H1 (cell line): ENCODE results near the gene FARP2. TPM values are rescaled to one million over a fixed set of nuclear protein-coding genes. Genes with fewer than 3 reads are reported as not detected.

Experiments used
- CTCF ChIA-PET: fragments of 300-600 bp; sonication (Branson Sonifier 250); formaldehyde crosslinking; loops from one replicate; lab custom pipeline; 2021; ENCODE audit not compliant: partially characterized antibody; lab: Charles Lee
- POLR2A ChIA-PET: fragments of 300-600 bp; sonication (Branson Sonifier 250); formaldehyde crosslinking; loops from one replicate; lab custom pipeline; 2021; ENCODE audit warnings: inconsistent platforms; ENCODE audit not compliant: partially characterized antibody; lab: Charles Lee
- DNase-seq, 2 experiments: peaks; one replicate each; pipeline versions ENCODE4 v3.0.0 to v3.0.0-alpha.2; 2010 to 2022; ENCODE audit warnings: low spot score in 2 of 2, low read depth in 1 of 2, mixed read lengths in 1 of 2
- FAIRE-seq: peaks from 2 replicates; lab custom pipeline; 2011; peaks lifted over from hg19 to GRCh38; lab: Jason Lieb, UNC
- H2AFZ ChIP-seq: 2 replicates; pipeline ENCODE4 v1.8.1; 2012; ENCODE audit warnings: low read length, inconsistent platforms
- H2AK5ac ChIP-seq: 2 replicates; pipeline ENCODE4 v1.6.1; 2013; ENCODE audit warnings: low read depth, low read length
- H2BK120ac ChIP-seq: replicated peaks from 2 replicates; pipeline ENCODE3; 2013; ENCODE audit warnings: low read depth, low read length, inconsistent platforms
- H2BK12ac ChIP-seq: 2 replicates; pipeline ENCODE4 v1.6.1; 2013; ENCODE audit warnings: low read depth, low read length
- H2BK15ac ChIP-seq: 2 replicates; pipeline ENCODE4 v1.6.1; 2013; ENCODE audit warnings: low read length
- H2BK20ac ChIP-seq: 2 replicates; pipeline ENCODE4 v1.6.1; 2013; ENCODE audit warnings: low read length
- H2BK5ac ChIP-seq: 2 replicates; pipeline ENCODE4 v1.6.1; 2013; ENCODE audit warnings: low read depth, low read length
- H3K14ac ChIP-seq: 2 replicates; pipeline ENCODE4 v1.6.1; 2013; ENCODE audit warnings: inconsistent platforms; ENCODE audit not compliant: insufficient read length
- H3K18ac ChIP-seq: 2 replicates; pipeline ENCODE4 v1.6.1; 2013; ENCODE audit warnings: low read length; ENCODE audit errors: extremely low read depth
- H3K23ac ChIP-seq: 2 replicates; pipeline ENCODE4 v1.6.1; 2013; ENCODE audit warnings: inconsistent platforms; ENCODE audit not compliant: insufficient read length
- H3K23me2 ChIP-seq: 2 replicates; pipeline ENCODE4 v1.6.1; 2013; ENCODE audit warnings: low read depth, low read length
- H3K27ac ChIP-seq: 2 replicates; pipeline ENCODE4 v1.6.1; 2011; ENCODE audit warnings: low read depth, low read length, inconsistent platforms
- H3K27me3 ChIP-seq, 4 experiments: replicated peaks in 1 of 4; 1 replicate in 1 of 4; 2 replicates in 3 of 4; pipeline versions ENCODE4 v1.6.1 to v1.8.1; 2011 to 2013; ENCODE audit warnings: low read length in 3 of 4, mild to moderate bottlenecking in 3 of 4, inconsistent platforms in 2 of 4, mixed read lengths in 2 of 4, moderate library complexity in 1 of 4; ENCODE audit not compliant: control insufficient read depth in 3 of 4, insufficient read depth in 3 of 4; ENCODE audit errors: extremely low read depth in 1 of 4
- H3K36me3 ChIP-seq, 4 experiments: 2 replicates each; pipeline versions ENCODE4 v1.6.1 to v1.8.1; 2011 to 2013; ENCODE audit warnings: mild to moderate bottlenecking in 4 of 4, low read length in 3 of 4, moderate library complexity in 2 of 4, control low read depth in 1 of 4, inconsistent platforms in 1 of 4; ENCODE audit not compliant: insufficient read depth in 4 of 4, control insufficient read depth in 2 of 4
- H3K4ac ChIP-seq: replicated peaks from 2 replicates; pipeline ENCODE3; 2013; ENCODE audit warnings: low read length, low read depth, mixed read lengths, inconsistent platforms; ENCODE audit not compliant: insufficient read length
- H3K4me1 ChIP-seq, 4 experiments: replicated peaks in 1 of 4; 1 replicate in 1 of 4; 2 replicates in 3 of 4; pipeline versions ENCODE4 v1.6.1 to v1.8.1; 2011 to 2013; ENCODE audit warnings: low read length in 3 of 4, inconsistent platforms in 2 of 4, mixed read lengths in 1 of 4; ENCODE audit not compliant: insufficient read depth in 4 of 4, control insufficient read depth in 3 of 4
- H3K4me2 ChIP-seq, 2 experiments: 2 replicates each; pipeline versions ENCODE4 v1.6.1 to v1.8.1; 2011 to 2013; ENCODE audit warnings: low read depth in 2 of 2, low read length in 2 of 2, control low read depth in 1 of 2, inconsistent platforms in 1 of 2, mild to moderate bottlenecking in 1 of 2; ENCODE audit not compliant: insufficient read depth in 1 of 2
- H3K4me3 ChIP-seq, 4 experiments: fragments of 200-600, 300-600 bp in 1 of 4; sonication (generic), shearing (Covaris generic), sonication (Bioruptor Twin) in 1 of 4; 2 replicates each; pipeline versions ENCODE4 v1.5.1 to v1.8.1; 2011 to 2016; ENCODE audit warnings: low read length in 4 of 4, low read depth in 3 of 4, control low read depth in 2 of 4, inconsistent platforms in 2 of 4, mild to moderate bottlenecking in 2 of 4, mixed read lengths in 1 of 4, moderate library complexity in 1 of 4; ENCODE audit not compliant: insufficient read depth in 2 of 4; ENCODE audit errors: extremely low read depth in 1 of 4
- H3K56ac ChIP-seq: replicated peaks from 2 replicates; pipeline ENCODE3; 2013; ENCODE audit warnings: low read depth, mild to moderate bottlenecking, mixed read lengths, low read length, inconsistent platforms; ENCODE audit not compliant: insufficient read length
- H3K79me1 ChIP-seq: 2 replicates; pipeline ENCODE4 v1.6.1; 2013; ENCODE audit warnings: low read depth, low read length, control low read depth
- H3K79me2 ChIP-seq, 2 experiments: 2 replicates each; pipeline versions ENCODE4 v1.6.1 to v1.8.1; 2012 to 2013; ENCODE audit warnings: low read length in 2 of 2, mild to moderate bottlenecking in 2 of 2, inconsistent platforms in 1 of 2; ENCODE audit not compliant: insufficient read depth in 2 of 2, control insufficient read depth in 1 of 2
- H3K9ac ChIP-seq, 4 experiments: replicated peaks in 1 of 4; 1 replicate in 1 of 4; 2 replicates in 3 of 4; pipeline versions ENCODE4 v1.6.1 to v1.8.1; 2011 to 2013; ENCODE audit warnings: low read depth in 3 of 4, low read length in 3 of 4, control low read depth in 2 of 4, mild to moderate bottlenecking in 2 of 4, moderate library complexity in 2 of 4, inconsistent platforms in 1 of 4; ENCODE audit errors: extremely low read depth in 1 of 4
- H3K9me3 ChIP-seq, 2 experiments: 2 replicates each; pipeline versions ENCODE4 v1.6.1 to v1.8.1; 2012 to 2013; ENCODE audit warnings: mild to moderate bottlenecking in 2 of 2, moderate library complexity in 2 of 2, control low read depth in 1 of 2, inconsistent platforms in 1 of 2, low read depth in 1 of 2, low read length in 1 of 2, mixed read lengths in 1 of 2; ENCODE audit not compliant: insufficient read depth in 2 of 2
- H4K20me1 ChIP-seq, 2 experiments: replicated peaks in 1 of 2; 2 replicates each; pipeline versions ENCODE3 to v1.8.1; 2011 to 2013; ENCODE audit warnings: inconsistent platforms in 2 of 2, low read length in 2 of 2, mild to moderate bottlenecking in 1 of 2; ENCODE audit not compliant: insufficient read depth in 2 of 2, control insufficient read depth in 1 of 2
- H4K5ac ChIP-seq: 2 replicates; pipeline ENCODE4 v1.6.1; 2013; ENCODE audit warnings: low read length, low read depth, mixed read lengths, inconsistent platforms; ENCODE audit not compliant: insufficient read length
- H4K8ac ChIP-seq: 2 replicates; pipeline ENCODE4 v1.8.0; 2013; ENCODE audit warnings: mild to moderate bottlenecking, moderate library complexity, low read length, inconsistent platforms; ENCODE audit not compliant: insufficient read depth; ENCODE audit errors: extremely low read depth
- H4K91ac ChIP-seq: replicated peaks from 2 replicates; pipeline ENCODE3; 2013; ENCODE audit warnings: low read length, mixed read lengths, inconsistent platforms; ENCODE audit not compliant: insufficient read length
- ATF2 ChIP-seq: IDR thresholded peaks from 2 replicates; pipeline ENCODE4 v1.6.1; 2012; ENCODE audit warnings: low read length, inconsistent platforms
- CHD2 ChIP-seq: IDR thresholded peaks from 2 replicates; pipeline ENCODE4 v1.6.1; 2012; ENCODE audit warnings: low read length, improper control_type of control experiment
- KDM1A ChIP-seq: fragments of 200-600, 300-600 bp; sonication (generic); IDR thresholded peaks from 2 replicates; pipeline ENCODE4 v1.7.1; 2016; ENCODE audit warnings: mild to moderate bottlenecking, low read length, borderline replicate concordance
- SIRT6 ChIP-seq: IDR thresholded peaks from one replicate; pipeline ENCODE4 v1.7.1; 2012; ENCODE audit warnings: low read length, inconsistent platforms
- WGBS, 2 experiments: shearing (Covaris generic) in 1 of 2; methylation state at CpG; one replicate each; pipeline versions ENCODE4 v1.1.6 to v1.1.7; 2013 to 2015; ENCODE audit warnings: low lambda C conversion rate in 2 of 2, mixed read lengths in 2 of 2, inconsistent platforms in 1 of 2, low coverage in 1 of 2, missing lambda C conversion rate in 1 of 2; ENCODE audit not compliant: insufficient replicate concordance in 2 of 2, insufficient coverage in 1 of 2, insufficient read length in 1 of 2; ENCODE audit errors: extremely low coverage in 1 of 2, missing lambda C conversion rate in 1 of 2; 5-methylcytosine and 5-hydroxymethylcytosine counted together
- polyA plus RNA-seq, 7 experiments: library from polyadenylated mRNA; depleted of rRNA in 3 of 7; stranded (reverse) in 5 of 7; unstranded in 2 of 7; fragments of >200 nt in 5 of 7; fragments of 200-250 nt in 2 of 7; gene quantifications; 1 replicate in 5 of 7; 2 replicates in 1 of 7; 4 replicates in 1 of 7; pipeline versions ENCODE4 v1.2.1 to v1.2.3, GENCODE V29; 2011 to 2013; ENCODE audit warnings: missing spikeins in 2 of 7, mixed read lengths in 2 of 7
- total RNA-seq: library from RNA; stranded (reverse); fragmentation: NEBNext Ultra II Directional; extraction: Animal tissue kit (Norgen Biotek cat#: 25700); gene quantifications from 2 replicates; pipeline ENCODE4 v1.2.1, GENCODE V29; 2021

FARP2 gene
- total and polyA plus RNA-seq, 2 of the 8 experiments (the other 6 are each of a cell fraction or from before 2014, with no cell fraction given): 12.4 to 33.4 TPM

- CTCF ChIA-PET: interaction anchor here (0.6 to 2.9 kb wide), 4 partner anchors 14 to 130 kb away, joined by 3 to 9 read pairs (median 4); no protein-coding TSS in a partner anchor
- Histone ChIP-seq H4K5ac (no peak overlapping the region), H4K8ac (no peak overlapping the region), H3K4ac (no peak overlapping the region), H3K79me1 (no peaks in the 10 kb centered on the region), H2BK5ac (no peak overlapping the region), H3K27me3 (no peaks in the 10 kb centered on the region)
- TF ChIP-seq ATF2 (no peak), KDM1A (no peak), SIRT6 (no peak), CHD2 (no peak)
- TF ChIP-seq, all 59 proteins: peak for 0
- DNase-seq: no peak
- no peaks in the 10 kb centered on the region; the same call in 1 of the 2 replicates for H3K23me2 ChIP-seq
- POLR2A ChIA-PET: interaction anchor here (0.9 to 1.7 kb wide), 3 partner anchors 15 to 34 kb away, joined by 3 to 4 read pairs (median 3); no protein-coding TSS in a partner anchor
- H3K18ac ChIP-seq: no peak overlapping the region
- H3K56ac ChIP-seq: no peak overlapping the region
- H2AFZ ChIP-seq: no peak overlapping the region
- WGBS, 2 experiments: 86% methylated on average over 23 of the region's 23 CpGs; no CpG with 5 or more reads in 1 of the 2 experiments
- no peaks in the 10 kb centered on the region for H3K36me3 ChIP-seq
- FAIRE-seq: no peak
- H4K20me1 ChIP-seq: no peaks in the 10 kb centered on the region
- H2BK20ac ChIP-seq: no peak overlapping the region
- H2AK5ac ChIP-seq: no peak overlapping the region
- no peak overlapping the region for H3K27ac ChIP-seq
- H2BK12ac ChIP-seq: no peak overlapping the region
- no peak overlapping the region for H2BK15ac ChIP-seq
- no peak overlapping the region for H4K91ac ChIP-seq
- no peak overlapping the region for H3K4me3 ChIP-seq
- no peak overlapping the region for H3K4me2 ChIP-seq
- H3K23ac ChIP-seq: no peak overlapping the region
- no peak overlapping the region for H2BK120ac ChIP-seq
- no peaks in the 10 kb centered on the region; a peak in 1 of 4 replicates for H3K9me3 ChIP-seq
- H3K4me1 ChIP-seq: no peaks in the 10 kb centered on the region
- no peak overlapping the region for H3K9ac ChIP-seq
- H3K79me2 ChIP-seq: no peaks in the 10 kb centered on the region
- no peak overlapping the region for H3K14ac ChIP-seq
Measured at GRCh38 chr2:241467777-241468475, 111.8 kb downstream of the FARP2 start.
